HepG2 (cell line): Measurements from ENCODE around the gene LRRC8E. TPM values are rescaled to one million over a fixed set of nuclear protein-coding genes. Genes with fewer than 3 reads are reported as not detected.

Experiments used
- KDM2A ChIP-seq: sonication (generic); formaldehyde crosslinking; IDR thresholded peaks from 2 replicates; pipeline ENCODE4 v1.4.0; 2020; ENCODE audit warnings: low read depth, missing genetic modification reagents, borderline replicate concordance
- PHF5A ChIP-seq: IDR thresholded peaks from one replicate; pipeline ENCODE4 v1.6.1; 2018; ENCODE audit warnings: low read depth, missing genetic modification reagents; ENCODE audit not compliant: unreplicated experiment
- TBL1XR1 ChIP-seq: fragments of 150-350 bp; IDR thresholded peaks from 2 replicates; pipeline ENCODE4 v1.6.1; 2014; ENCODE audit warnings: borderline replicate concordance, low read length; ENCODE audit not compliant: partially characterized antibody
- TP53 ChIP-seq: sonication (generic); formaldehyde crosslinking; conservative IDR thresholded peaks from 2 replicates; pipeline ENCODE4 v1.4.0; 2020; ENCODE audit warnings: missing genetic modification reagents
- ZFP36L1 ChIP-seq: sonication (generic); formaldehyde crosslinking; IDR thresholded peaks from 2 replicates; pipeline ENCODE4 v1.8.0; 2022; ENCODE audit warnings: mild to moderate bottlenecking, missing genetic modification reagents, moderate library complexity
- ZKSCAN1 ChIP-seq: fragments of 150-350 bp; IDR thresholded peaks from 2 replicates; pipeline ENCODE4 v1.6.1; 2014; ENCODE audit warnings: low read length
- ZNF205 ChIP-seq: IDR thresholded peaks from 2 replicates; pipeline ENCODE4 v1.6.1; 2018; ENCODE audit warnings: missing biosample characterization, missing genetic modification reagents
- ZNF441 ChIP-seq: sonication (generic); formaldehyde crosslinking; IDR thresholded peaks from 2 replicates; pipeline ENCODE4 v1.7.0; 2021; ENCODE audit warnings: missing genetic modification reagents, borderline replicate concordance
- ZNF629 ChIP-seq: sonication (generic); formaldehyde crosslinking; conservative IDR thresholded peaks from 2 replicates; pipeline ENCODE4 v1.5.0; 2020; ENCODE audit warnings: missing genetic modification reagents
- ZNF670 ChIP-seq: sonication (generic); formaldehyde crosslinking; IDR thresholded peaks from 2 replicates; pipeline ENCODE4 v1.8.0; 2022; ENCODE audit warnings: mild to moderate bottlenecking, missing genetic modification reagents, borderline replicate concordance
- ZNF883 ChIP-seq: sonication (generic); formaldehyde crosslinking; IDR thresholded peaks from 2 replicates; pipeline ENCODE4 v1.5.1; 2020; ENCODE audit warnings: mild to moderate bottlenecking, missing genetic modification reagents; ENCODE audit errors: not compliant biosample characterization
- polyA plus RNA-seq, 8 experiments: library from polyadenylated mRNA; depleted of rRNA in 3 of 8; stranded (reverse) in 7 of 8; unstranded in 1 of 8; fragments of >200 nt; fragmentation: Illumina TruSeq in 4 of 8; extraction: Trizol in 4 of 8; gene quantifications; 2 replicates each; pipeline versions ENCODE4 v1.2.1 to v1.2.3, GENCODE V29; 2011 to 2016; ENCODE audit warnings: low read depth in 4 of 8, missing spikeins in 1 of 8, mixed read lengths in 1 of 8; ENCODE audit not compliant: insufficient read depth in 1 of 8
- total RNA-seq, 5 experiments: library from RNA; depleted of rRNA; stranded (reverse); fragments of >200 nt; fragmentation: Illumina TruSeq; extraction: Trizol; gene quantifications; 2 replicates each; pipeline ENCODE4 v1.2.3, GENCODE V29; 2016; ENCODE audit warnings: low read depth in 1 of 5
- TF ChIP-seq, protein P1 (sequence below): sonication (generic); formaldehyde crosslinking; IDR thresholded peaks from 2 replicates; pipeline ENCODE4 v1.9.0; 2022; ENCODE audit warnings: low read depth, missing genetic modification reagents
- TF ChIP-seq, protein P2 (sequence below), 2 experiments: sonication (generic) in 1 of 2; formaldehyde crosslinking in 1 of 2; IDR thresholded peaks; 2 replicates each; pipeline versions ENCODE4 v1.6.1 to v1.9.0; 2014 to 2022; ENCODE audit warnings: antibody characterized with exemption in 1 of 2, borderline replicate concordance in 1 of 2, inconsistent platforms in 1 of 2, low read depth in 1 of 2, missing genetic modification reagents in 1 of 2
- TF ChIP-seq, protein P3 (sequence below): sonication (generic); formaldehyde crosslinking; IDR thresholded peaks from 2 replicates; pipeline ENCODE4 v1.9.0; 2021; ENCODE audit warnings: missing genetic modification reagents, borderline replicate concordance
- TF ChIP-seq, protein P4 (sequence below): sonication (generic); formaldehyde crosslinking; IDR thresholded peaks from 2 replicates; pipeline ENCODE4 v1.5.0; 2020; ENCODE audit warnings: missing genetic modification reagents

LRRC8E gene
- total and polyA plus RNA-seq, 2 of the 13 experiments (the other 11 are each of a cell fraction or from before 2014, with no cell fraction given), result 8.0 to 10.3 TPM

DNA sequence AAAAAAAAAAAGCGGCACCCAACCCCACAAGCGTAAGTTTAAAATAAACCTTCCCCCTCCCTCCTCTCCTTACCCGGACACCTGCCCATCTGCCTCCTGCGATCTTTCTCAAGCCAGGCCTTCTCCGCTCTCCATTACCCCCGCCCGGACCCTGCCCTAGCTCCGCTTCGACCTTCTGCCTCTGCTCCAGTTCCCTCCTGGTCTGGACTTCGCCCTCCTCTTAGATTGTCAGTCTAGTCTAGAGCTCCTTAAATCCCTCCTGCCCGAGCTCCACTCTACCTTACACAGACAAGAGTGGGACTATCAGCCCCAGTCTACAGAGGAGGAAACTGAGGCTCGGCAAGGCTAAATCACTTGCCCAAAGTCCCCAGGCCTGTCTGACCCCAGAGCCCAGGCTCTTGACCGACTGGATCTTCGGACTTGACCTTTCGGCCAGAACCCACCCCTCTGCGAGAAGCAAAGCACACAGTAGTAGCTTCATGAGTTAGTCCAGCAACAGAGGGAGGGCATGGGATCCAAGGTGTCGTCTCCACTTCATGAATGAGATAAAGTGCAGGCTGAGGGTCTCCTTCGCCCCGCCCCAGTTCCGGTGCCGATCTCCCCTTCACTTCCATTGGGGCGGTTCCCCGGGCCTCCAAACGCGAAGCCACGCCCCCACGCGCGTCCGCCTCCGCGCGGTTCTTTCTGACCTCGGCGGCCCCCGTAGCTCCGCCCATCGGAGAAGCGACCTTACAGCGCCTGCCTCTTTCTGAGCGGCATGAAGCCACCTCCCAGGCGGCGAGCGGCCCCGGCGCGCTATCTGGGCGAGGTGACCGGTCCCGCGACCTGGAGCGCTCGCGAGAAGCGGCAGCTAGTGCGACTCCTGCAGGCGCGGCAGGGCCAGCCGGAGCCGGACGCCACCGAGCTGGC lies 31.6 kb downstream of the LRRC8E start, which contains the start of gene SNAPC2 (continued):
- TF ChIP-seq, protein P1, sequence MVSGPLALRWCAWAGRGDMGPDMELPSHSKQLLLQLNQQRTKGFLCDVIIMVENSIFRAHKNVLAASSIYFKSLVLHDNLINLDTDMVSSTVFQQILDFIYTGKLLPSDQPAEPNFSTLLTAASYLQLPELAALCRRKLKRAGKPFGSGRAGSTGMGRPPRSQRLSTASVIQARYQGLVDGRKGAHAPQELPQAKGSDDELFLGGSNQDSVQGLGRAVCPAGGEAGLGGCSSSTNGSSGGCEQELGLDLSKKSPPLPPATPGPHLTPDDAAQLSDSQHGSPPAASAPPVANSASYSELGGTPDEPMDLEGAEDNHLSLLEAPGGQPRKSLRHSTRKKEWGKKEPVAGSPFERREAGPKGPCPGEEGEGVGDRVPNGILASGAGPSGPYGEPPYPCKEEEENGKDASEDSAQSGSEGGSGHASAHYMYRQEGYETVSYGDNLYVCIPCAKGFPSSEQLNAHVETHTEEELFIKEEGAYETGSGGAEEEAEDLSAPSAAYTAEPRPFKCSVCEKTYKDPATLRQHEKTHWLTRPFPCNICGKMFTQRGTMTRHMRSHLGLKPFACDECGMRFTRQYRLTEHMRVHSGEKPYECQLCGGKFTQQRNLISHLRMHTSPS, result no peak
- TF ChIP-seq, protein P2, sequence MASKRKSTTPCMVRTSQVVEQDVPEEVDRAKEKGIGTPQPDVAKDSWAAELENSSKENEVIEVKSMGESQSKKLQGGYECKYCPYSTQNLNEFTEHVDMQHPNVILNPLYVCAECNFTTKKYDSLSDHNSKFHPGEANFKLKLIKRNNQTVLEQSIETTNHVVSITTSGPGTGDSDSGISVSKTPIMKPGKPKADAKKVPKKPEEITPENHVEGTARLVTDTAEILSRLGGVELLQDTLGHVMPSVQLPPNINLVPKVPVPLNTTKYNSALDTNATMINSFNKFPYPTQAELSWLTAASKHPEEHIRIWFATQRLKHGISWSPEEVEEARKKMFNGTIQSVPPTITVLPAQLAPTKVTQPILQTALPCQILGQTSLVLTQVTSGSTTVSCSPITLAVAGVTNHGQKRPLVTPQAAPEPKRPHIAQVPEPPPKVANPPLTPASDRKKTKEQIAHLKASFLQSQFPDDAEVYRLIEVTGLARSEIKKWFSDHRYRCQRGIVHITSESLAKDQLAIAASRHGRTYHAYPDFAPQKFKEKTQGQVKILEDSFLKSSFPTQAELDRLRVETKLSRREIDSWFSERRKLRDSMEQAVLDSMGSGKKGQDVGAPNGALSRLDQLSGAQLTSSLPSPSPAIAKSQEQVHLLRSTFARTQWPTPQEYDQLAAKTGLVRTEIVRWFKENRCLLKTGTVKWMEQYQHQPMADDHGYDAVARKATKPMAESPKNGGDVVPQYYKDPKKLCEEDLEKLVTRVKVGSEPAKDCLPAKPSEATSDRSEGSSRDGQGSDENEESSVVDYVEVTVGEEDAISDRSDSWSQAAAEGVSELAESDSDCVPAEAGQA (IDR thresholded peaks at IDR 0.05; ENCODE audit: low read depth), result peak; percentile 63
- TF ChIP-seq, protein P2 (CRISPR knock-in tag; IDR thresholded peaks at IDR 0.05; ENCODE audit: borderline replicate concordance), result no peak; the same call in 1 of the 2 replicates
- TF ChIP-seq ZNF205 (CRISPR knock-in tag) (0 out of 2 replicates have a peak, but pooled peaks have one; percentile 25), KDM2A (CRISPR knock-in tag) (peak; percentile 75; the same call in 1 of the 2 replicates), ZFP36L1 (peak; percentile 55; the same call in 1 of the 2 replicates), ZNF883 (CRISPR knock-in tag) (peak; percentile 33), ZKSCAN1 (0 out of 2 replicates have a peak, but pooled peaks have one; percentile 63), PHF5A (CRISPR knock-in tag) (peak; percentile 71), ZNF670 (CRISPR knock-in tag) (peak; percentile 69; the same call in 1 of the 2 replicates), TBL1XR1 (no peak), ZNF441 (CRISPR knock-in tag) (peak; percentile 55; the same call in 1 of the 2 replicates), ZNF629 (CRISPR knock-in tag) (peak; percentile 83), TP53 (CRISPR knock-in tag) (0 out of 2 replicates have a peak, but pooled peaks have one; percentile 53)
- TF ChIP-seq, protein P3, sequence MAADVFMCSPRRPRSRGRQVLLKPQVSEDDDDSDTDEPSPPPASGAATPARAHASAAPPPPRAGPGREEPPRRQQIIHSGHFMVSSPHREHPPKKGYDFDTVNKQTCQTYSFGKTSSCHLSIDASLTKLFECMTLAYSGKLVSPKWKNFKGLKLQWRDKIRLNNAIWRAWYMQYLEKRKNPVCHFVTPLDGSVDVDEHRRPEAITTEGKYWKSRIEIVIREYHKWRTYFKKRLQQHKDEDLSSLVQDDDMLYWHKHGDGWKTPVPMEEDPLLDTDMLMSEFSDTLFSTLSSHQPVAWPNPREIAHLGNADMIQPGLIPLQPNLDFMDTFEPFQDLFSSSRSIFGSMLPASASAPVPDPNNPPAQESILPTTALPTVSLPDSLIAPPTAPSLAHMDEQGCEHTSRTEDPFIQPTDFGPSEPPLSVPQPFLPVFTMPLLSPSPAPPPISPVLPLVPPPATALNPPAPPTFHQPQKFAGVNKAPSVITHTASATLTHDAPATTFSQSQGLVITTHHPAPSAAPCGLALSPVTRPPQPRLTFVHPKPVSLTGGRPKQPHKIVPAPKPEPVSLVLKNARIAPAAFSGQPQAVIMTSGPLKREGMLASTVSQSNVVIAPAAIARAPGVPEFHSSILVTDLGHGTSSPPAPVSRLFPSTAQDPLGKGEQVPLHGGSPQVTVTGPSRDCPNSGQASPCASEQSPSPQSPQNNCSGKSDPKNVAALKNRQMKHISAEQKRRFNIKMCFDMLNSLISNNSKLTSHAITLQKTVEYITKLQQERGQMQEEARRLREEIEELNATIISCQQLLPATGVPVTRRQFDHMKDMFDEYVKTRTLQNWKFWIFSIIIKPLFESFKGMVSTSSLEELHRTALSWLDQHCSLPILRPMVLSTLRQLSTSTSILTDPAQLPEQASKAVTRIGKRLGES (CRISPR knock-in tag), result no peak
- TF ChIP-seq, protein P4, sequence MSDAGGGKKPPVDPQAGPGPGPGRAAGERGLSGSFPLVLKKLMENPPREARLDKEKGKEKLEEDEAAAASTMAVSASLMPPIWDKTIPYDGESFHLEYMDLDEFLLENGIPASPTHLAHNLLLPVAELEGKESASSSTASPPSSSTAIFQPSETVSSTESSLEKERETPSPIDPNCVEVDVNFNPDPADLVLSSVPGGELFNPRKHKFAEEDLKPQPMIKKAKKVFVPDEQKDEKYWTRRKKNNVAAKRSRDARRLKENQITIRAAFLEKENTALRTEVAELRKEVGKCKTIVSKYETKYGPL (CRISPR knock-in tag), result 0 out of 2 replicates have a peak, but pooled peaks have one; percentile 53
